Esophagus muscularis mucosa (tissue), 4 donors: Measurements from ENCODE around the gene RHO. TPM values are rescaled to one million over a fixed set of nuclear protein-coding genes. Genes with fewer than 3 reads are reported as not detected.

Experiments
- DNase-seq: peaks from one replicate; pipeline ENCODE4 v3.0.0-alpha.2; 2017; ENCODE audit errors: extremely low spot score
- H3K27ac ChIP-seq, 4 donors: fragments of 200-600 bp; sonication (generic); replicated peaks in 1 of 4; 1 replicate in 3 of 4; 2 replicates in 1 of 4; pipeline ENCODE4 v1.5.1; 2016 to 2019; ENCODE audit warnings: mild to moderate bottlenecking in 1 of 4
- H3K27me3 ChIP-seq, 4 donors: fragments of 200-600 bp; sonication (generic); one replicate each; pipeline versions ENCODE4 v1.5.1 to v1.6.0; 2016 to 2019
- H3K36me3 ChIP-seq, 4 donors: fragments of 200-600 bp; sonication (generic); one replicate each; pipeline ENCODE4 v1.5.1; 2016 to 2019
- H3K4me1 ChIP-seq, 4 donors: fragments of 200-600 bp; sonication (generic); one replicate each; pipeline ENCODE4 v1.5.1; 2016 to 2019
- H3K4me3 ChIP-seq, 4 donors: fragments of 200-600 bp; sonication (generic); 1 replicate in 2 of 4; 2 replicates in 2 of 4; pipeline ENCODE4 v1.5.1; 2016 to 2019; ENCODE audit warnings: mild to moderate bottlenecking in 4 of 4, moderate library complexity in 1 of 4
- H3K9me3 ChIP-seq, 4 donors: fragments of 200-600 bp; sonication (generic); 1 replicate in 3 of 4; 2 replicates in 1 of 4; pipeline ENCODE4 v1.5.1; 2016 to 2019
- EP300 ChIP-seq: sonication (generic); formaldehyde crosslinking; IDR thresholded peaks from one replicate; pipeline ENCODE4 v1.6.1; 2017; ENCODE audit warnings: antibody characterized with exemption
- POLR2A ChIP-seq: fragments of 450-650 bp; IDR thresholded peaks from one replicate; pipeline ENCODE4 v1.6.1; 2017; ENCODE audit warnings: antibody characterized with exemption, moderate library complexity, mild to moderate bottlenecking, low read depth
- POLR2AphosphoS5 ChIP-seq, 2 donors: sonication (generic); formaldehyde crosslinking; IDR thresholded peaks; one replicate each; pipeline ENCODE4 v1.6.1; 2017; ENCODE audit warnings: antibody characterized with exemption in 2 of 2
- WGBS: methylation state at CpG from one replicate; pipeline ENCODE4 v1.1.5; 2018; 5-methylcytosine and 5-hydroxymethylcytosine counted together
- intact Hi-C: fragments of 100-400 bp; cut with DNase I; formaldehyde crosslinking; loops from one replicate; pipeline ENCODE4 v1.15.1; 2023
- total RNA-seq, 4 donors: library from RNA; depleted of rRNA; stranded (reverse); fragments of >200 nt; gene quantifications; one replicate each; pipeline versions ENCODE4 v1.1.0 to v1.2.1, GENCODE V29; 2016
- TF ChIP-seq, protein P1 (sequence below), 3 experiments: fragments of 200-600 bp in 2 of 3; fragments of 450-650 bp in 1 of 3; sonication (generic) in 2 of 3; IDR thresholded peaks; one replicate each; pipeline ENCODE4 v1.5.1; 2017 to 2019; ENCODE audit warnings: antibody characterized with exemption in 3 of 3, mild to moderate bottlenecking in 2 of 3, moderate library complexity in 1 of 3

RHO gene
- total RNA-seq, 4 donors from 2014 or later: not detected

- Histone ChIP-seq H3K4me3 (no peak overlapping the region), H3K27ac (no peak overlapping the region), H3K36me3 (peaks cover 0 to 90% (median 62%) of the 10 kb centered on the region in 4 donors), H3K4me1 (peaks cover 23 to 34% (median 28%) of the 10 kb centered on the region in 4 donors), H3K27me3 (no peaks in the 10 kb centered on the region), H3K9me3 (no peaks in the 10 kb centered on the region)
- DNase-seq: no peak
- WGBS: 78% methylated on average over 6 of the region's 10 CpGs
- intact Hi-C loops: no loop called here
- TF ChIP-seq POLR2AphosphoS5 (IDR thresholded peaks at IDR 0.05) (no peak), POLR2A (no peak), EP300 (no peak)
- TF ChIP-seq, protein P1, sequence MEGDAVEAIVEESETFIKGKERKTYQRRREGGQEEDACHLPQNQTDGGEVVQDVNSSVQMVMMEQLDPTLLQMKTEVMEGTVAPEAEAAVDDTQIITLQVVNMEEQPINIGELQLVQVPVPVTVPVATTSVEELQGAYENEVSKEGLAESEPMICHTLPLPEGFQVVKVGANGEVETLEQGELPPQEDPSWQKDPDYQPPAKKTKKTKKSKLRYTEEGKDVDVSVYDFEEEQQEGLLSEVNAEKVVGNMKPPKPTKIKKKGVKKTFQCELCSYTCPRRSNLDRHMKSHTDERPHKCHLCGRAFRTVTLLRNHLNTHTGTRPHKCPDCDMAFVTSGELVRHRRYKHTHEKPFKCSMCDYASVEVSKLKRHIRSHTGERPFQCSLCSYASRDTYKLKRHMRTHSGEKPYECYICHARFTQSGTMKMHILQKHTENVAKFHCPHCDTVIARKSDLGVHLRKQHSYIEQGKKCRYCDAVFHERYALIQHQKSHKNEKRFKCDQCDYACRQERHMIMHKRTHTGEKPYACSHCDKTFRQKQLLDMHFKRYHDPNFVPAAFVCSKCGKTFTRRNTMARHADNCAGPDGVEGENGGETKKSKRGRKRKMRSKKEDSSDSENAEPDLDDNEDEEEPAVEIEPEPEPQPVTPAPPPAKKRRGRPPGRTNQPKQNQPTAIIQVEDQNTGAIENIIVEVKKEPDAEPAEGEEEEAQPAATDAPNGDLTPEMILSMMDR (IDR thresholded peaks at IDR 0.05): no peak
These were observed 51.6 kb downstream of the RHO start for GRCh38 chr3:129579991-129580390.

DNA sequence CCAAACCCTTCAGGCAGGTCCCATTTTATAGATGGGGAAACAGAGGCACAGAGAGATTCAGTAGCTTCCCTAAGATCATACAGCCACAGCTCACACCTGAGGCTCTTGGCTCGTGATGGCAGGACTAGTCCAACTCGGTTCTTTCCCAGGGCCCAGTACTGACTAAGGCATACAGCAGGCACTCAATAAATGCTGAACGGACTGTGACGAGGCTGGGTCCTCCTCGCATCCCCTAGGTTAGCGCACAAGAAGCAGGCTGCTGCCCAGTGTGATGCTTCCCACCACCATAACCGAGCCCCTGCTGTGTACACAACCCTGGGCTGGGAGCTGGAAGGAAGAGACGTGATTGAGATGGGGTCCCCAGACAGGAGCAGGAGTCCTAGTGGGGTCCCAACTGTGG lies 53.2 kb downstream of the RHO start:
- no peak for TF ChIP-seq POLR2A
- TF ChIP-seq, protein P1 (IDR thresholded peaks at IDR 0.05): no peak
- H3K27ac ChIP-seq: no peak overlapping the region
- no peak for DNase-seq
- H3K36me3 ChIP-seq: peaks cover 0 to 92% (median 67%) of the 10 kb centered on the region in 4 donors
- no peaks in the 10 kb centered on the region for H3K27me3 ChIP-seq
- intact Hi-C loops: no loop called here
- peaks cover 20 to 41% (median 28%) of the 10 kb centered on the region in 4 donors for H3K4me1 ChIP-seq
- no peaks in the 10 kb centered on the region for H3K9me3 ChIP-seq
- no peak overlapping the region for H3K4me3 ChIP-seq
- 90% methylated on average over 3 of the region's 8 CpGs for WGBS

DNA sequence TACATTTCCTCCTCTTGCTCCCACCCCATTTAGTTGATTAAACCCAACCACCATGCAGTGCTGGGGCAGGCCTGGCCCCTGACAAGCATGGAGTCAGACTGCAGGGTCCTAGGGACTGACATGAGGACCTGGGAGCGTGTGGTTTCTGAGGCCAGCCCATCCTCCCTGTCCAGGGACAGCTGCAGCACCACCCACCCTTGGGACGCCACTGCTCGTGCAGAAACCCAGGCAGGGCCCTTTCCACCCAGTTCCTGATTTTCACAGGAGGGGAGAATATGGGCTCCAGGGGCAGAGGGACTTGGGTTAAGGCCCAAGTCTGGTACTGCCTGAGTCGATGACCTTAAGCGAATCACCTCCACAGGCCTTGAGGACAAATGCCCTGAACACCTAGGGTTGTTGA lies 54.4 kb downstream of the RHO start:
- Histone ChIP-seq H3K27ac (no peak overlapping the region), H3K4me3 (no peak overlapping the region), H3K27me3 (no peaks in the 10 kb centered on the region), H3K9me3 (no peaks in the 10 kb centered on the region), H3K4me1 (peaks cover 16 to 41% (median 28%) of the 10 kb centered on the region in 4 donors), H3K36me3 (peaks cover 0 to 83% (median 64%) of the 10 kb centered on the region in 4 donors)
- 94% methylated on average over 5 of the region's 5 CpGs for WGBS
- intact Hi-C loops: no loop called here
- no peak for DNase-seq
- TF ChIP-seq POLR2AphosphoS5 (IDR thresholded peaks at IDR 0.05) (no peak), EP300 (no peak), POLR2A (no peak)
- TF ChIP-seq, protein P1 (IDR thresholded peaks at IDR 0.05): no peak

GRCh38 chr3:129583289-129583688 lies 54.9 kb downstream of the RHO start:
- no peak overlapping the region for H3K4me3 ChIP-seq
- intact Hi-C loops: no loop called here
- H3K4me1 ChIP-seq: peaks cover 15 to 41% (median 27%) of the 10 kb centered on the region in 4 donors
- TF ChIP-seq, protein P1 (IDR thresholded peaks at IDR 0.05): no peak
- TF ChIP-seq POLR2A (no peak), POLR2AphosphoS5 (IDR thresholded peaks at IDR 0.05) (no peak), EP300 (no peak)
- peaks cover 0 to 83% (median 62%) of the 10 kb centered on the region in 4 donors for H3K36me3 ChIP-seq
- H3K27ac ChIP-seq: no peak overlapping the region
- no peaks in the 10 kb centered on the region for H3K9me3 ChIP-seq
- H3K27me3 ChIP-seq: no peaks in the 10 kb centered on the region
- 89% methylated on average over 9 of the region's 9 CpGs for WGBS
- DNase-seq: no peak

DNA sequence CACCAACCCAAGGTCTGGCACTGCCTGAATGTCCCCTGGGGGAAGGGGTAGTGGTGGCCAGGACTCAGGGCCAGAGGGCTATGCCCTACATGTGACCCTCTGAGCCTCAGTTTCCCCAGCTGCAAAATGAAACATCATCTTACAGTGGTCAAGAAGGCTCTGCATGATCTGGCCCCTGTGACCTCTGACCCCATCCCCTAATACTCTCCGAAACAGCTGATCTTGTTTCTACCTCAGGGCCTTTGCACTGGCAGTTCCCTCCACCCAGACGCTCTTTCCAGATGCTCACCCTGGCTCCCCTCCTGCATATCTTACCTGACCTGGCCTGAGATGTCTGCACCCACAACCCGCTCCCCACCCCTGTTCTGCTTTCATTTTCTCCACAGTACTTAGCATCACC lies 56.2 kb downstream of the RHO start:
- Histone ChIP-seq H3K4me1 (peaks cover 16 to 43% (median 25%) of the 10 kb centered on the region in 4 donors), H3K9me3 (no peaks in the 10 kb centered on the region), H3K27ac (no peak overlapping the region), H3K27me3 (no peaks in the 10 kb centered on the region), H3K36me3 (peaks cover 0 to 85% (median 64%) of the 10 kb centered on the region in 4 donors), H3K4me3 (no peak overlapping the region)
- TF ChIP-seq, protein P1 (IDR thresholded peaks at IDR 0.05): no peak
- TF ChIP-seq POLR2AphosphoS5 (IDR thresholded peaks at IDR 0.05) (no peak), EP300 (no peak), POLR2A (no peak)
- DNase-seq: no peak
- intact Hi-C loops: no loop called here
- WGBS: 69% methylated on average over 3 of the region's 3 CpGs
